K562 (cell line): ENCODE measurements around the gene LPIN2.

Experiments
- ZNF75A ChIP-seq: fragments of 450-650 bp; formaldehyde crosslinking; IDR thresholded peaks from 2 replicates; pipeline ENCODE4 v1.4.0; 2020; ENCODE audit warnings: mild to moderate bottlenecking
- TF ChIP-seq, protein P1 (sequence below): sonication (generic); formaldehyde crosslinking; IDR thresholded peaks from 2 replicates; pipeline ENCODE4 v1.9.0; 2022; ENCODE audit warnings: mild to moderate bottlenecking, missing genetic modification reagents

GRCh38 chr18:3051718-3052410 is 38.9 kb upstream of the LPIN2 start:
- TF ChIP-seq ZNF75A (CRISPR knock-in tag): no peak
- TF ChIP-seq, protein P1, sequence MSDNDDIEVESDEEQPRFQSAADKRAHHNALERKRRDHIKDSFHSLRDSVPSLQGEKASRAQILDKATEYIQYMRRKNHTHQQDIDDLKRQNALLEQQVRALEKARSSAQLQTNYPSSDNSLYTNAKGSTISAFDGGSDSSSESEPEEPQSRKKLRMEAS: no peak
